Stomach (tissue), 9 donors: Measurements from ENCODE around the gene KRTAP13-2. TPM values are rescaled to one million over a fixed set of nuclear protein-coding genes. Genes with fewer than 3 reads are reported as not detected.

Source experiments
- DNase-seq, 2 donors: peaks; one replicate each; pipeline versions ENCODE4 v3.0.0 to v3.0.0-alpha.2; 2013 to 2019
- H3K27ac ChIP-seq, 5 donors: fragments of 200-600 bp in 4 of 5; sonication (generic) in 4 of 5; one replicate each; pipeline ENCODE4 v1.5.1; 2013 to 2019; ENCODE audit warnings: mild to moderate bottlenecking in 1 of 5, moderate library complexity in 1 of 5
- H3K27me3 ChIP-seq, 3 donors: fragments of 200-600 bp; sonication (generic); one replicate each; pipeline ENCODE4 v1.5.1; 2017 to 2019; ENCODE audit warnings: mixed run types in 1 of 3
- H3K36me3 ChIP-seq, 4 donors: fragments of 200-600 bp; sonication (generic); 1 replicate in 3 of 4; 2 replicates in 1 of 4; pipeline ENCODE4 v1.5.1; 2016 to 2019
- H3K4me1 ChIP-seq, 4 donors: fragments of 200-600 bp; sonication (generic); one replicate each; pipeline ENCODE4 v1.5.1; 2016 to 2019
- H3K4me3 ChIP-seq, 4 donors: fragments of 200-600 bp; sonication (generic) in 3 of 4; one replicate each; pipeline ENCODE4 v1.5.1; 2016 to 2019; ENCODE audit warnings: mild to moderate bottlenecking in 1 of 4
- H3K9me3 ChIP-seq, 4 donors: fragments of 200-600 bp; sonication (generic); one replicate each; pipeline ENCODE4 v1.5.1; 2016 to 2019
- EP300 ChIP-seq: sonication (generic); formaldehyde crosslinking; IDR thresholded peaks from one replicate; pipeline ENCODE4 v1.6.1; 2017; ENCODE audit warnings: antibody characterized with exemption
- POLR2A ChIP-seq, 4 donors: fragments of 450-650 bp; IDR thresholded peaks; one replicate each; pipeline ENCODE4 v1.6.1; 2016; ENCODE audit warnings: antibody characterized with exemption in 4 of 4, control low read depth in 2 of 4, mild to moderate bottlenecking in 1 of 4, moderate library complexity in 1 of 4
- POLR2AphosphoS5 ChIP-seq, 3 donors: sonication (generic); formaldehyde crosslinking; IDR thresholded peaks; one replicate each; pipeline ENCODE4 v1.6.1; 2016; ENCODE audit warnings: antibody characterized with exemption in 3 of 3
- WGBS, 5 donors: extraction: QIAGEN DNeasy Blood & Tissue Kit in 3 of 5; methylation state at CpG; one replicate each; pipeline versions ENCODE4 v1.1.5 to v1.1.7; 2013 to 2018; 5-methylcytosine and 5-hydroxymethylcytosine counted together
- intact Hi-C: fragments of 100-400 bp; cut with DNase I; formaldehyde crosslinking; loops from one replicate; pipeline ENCODE4 v1.15.1; 2023; ENCODE audit warnings: low total_unique reads
- polyA plus RNA-seq, 3 donors: library from polyadenylated mRNA; stranded (reverse); fragments of 200-250 nt; gene quantifications; one replicate each; pipeline ENCODE4 v1.2.3, GENCODE V29; 2013
- total RNA-seq, 5 donors: library from RNA; depleted of rRNA; stranded (reverse); fragments of >200 nt; gene quantifications; one replicate each; pipeline versions ENCODE4 v1.1.0 to v1.2.3, GENCODE V29; 2014 to 2016
- TF ChIP-seq, protein P1 (sequence below), 7 experiments: fragments of 450-650 bp in 4 of 7; fragments of 200-600 bp in 3 of 7; sonication (generic) in 3 of 7; IDR thresholded peaks; one replicate each; pipeline ENCODE4 v1.5.1; 2016 to 2019; ENCODE audit warnings: antibody characterized with exemption in 7 of 7, control low read depth in 2 of 7, mild to moderate bottlenecking in 1 of 7
- donor health status: healthy with polysubstance abuse.
- donor health status: Bipolar disorder and iron deficiency.
- donor health status: healthy.

KRTAP13-2 gene
- total and polyA plus RNA-seq, 8 donors, result not detected

DNA sequence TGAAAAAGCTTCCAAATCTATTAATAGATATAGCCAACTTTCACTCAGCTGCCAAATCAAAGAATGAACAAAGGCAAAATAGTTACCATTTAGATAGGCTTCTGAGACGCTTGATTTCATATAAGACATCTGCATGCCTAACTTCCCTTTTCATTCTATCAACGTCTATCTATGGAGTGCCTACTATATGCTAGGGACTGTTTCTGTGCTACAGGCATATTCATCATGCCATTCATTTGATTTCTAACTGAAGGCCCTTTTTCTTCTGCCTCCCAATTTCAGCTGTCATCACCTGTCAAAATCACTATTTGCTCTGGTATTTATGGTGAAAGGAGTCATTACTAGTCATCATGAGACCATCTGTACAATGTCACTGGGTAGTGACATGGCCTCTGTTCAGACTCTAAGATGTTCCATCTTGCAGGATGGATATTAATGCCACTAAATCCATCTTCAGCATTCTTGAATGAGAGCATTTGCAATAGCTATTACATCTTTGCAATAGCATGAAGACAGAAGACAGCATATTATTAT lies 19.5 kb upstream of the KRTAP13-2 start:
- Histone ChIP-seq H3K4me3 (no peak overlapping the region), H3K36me3 (no peaks in the 10 kb centered on the region), H3K27ac (no peak overlapping the region), H3K27me3 (no peaks in the 10 kb centered on the region), H3K9me3 (peaks cover 0 to 17% (median 10%) of the 10 kb centered on the region in 4 donors), H3K4me1 (no peaks in the 10 kb centered on the region)
- no peak for TF ChIP-seq POLR2AphosphoS5 (IDR thresholded peaks at IDR 0.05)
- TF ChIP-seq EP300, result no peak
- no peak for TF ChIP-seq POLR2A (IDR thresholded peaks at IDR 0.05)
- TF ChIP-seq, protein P1, sequence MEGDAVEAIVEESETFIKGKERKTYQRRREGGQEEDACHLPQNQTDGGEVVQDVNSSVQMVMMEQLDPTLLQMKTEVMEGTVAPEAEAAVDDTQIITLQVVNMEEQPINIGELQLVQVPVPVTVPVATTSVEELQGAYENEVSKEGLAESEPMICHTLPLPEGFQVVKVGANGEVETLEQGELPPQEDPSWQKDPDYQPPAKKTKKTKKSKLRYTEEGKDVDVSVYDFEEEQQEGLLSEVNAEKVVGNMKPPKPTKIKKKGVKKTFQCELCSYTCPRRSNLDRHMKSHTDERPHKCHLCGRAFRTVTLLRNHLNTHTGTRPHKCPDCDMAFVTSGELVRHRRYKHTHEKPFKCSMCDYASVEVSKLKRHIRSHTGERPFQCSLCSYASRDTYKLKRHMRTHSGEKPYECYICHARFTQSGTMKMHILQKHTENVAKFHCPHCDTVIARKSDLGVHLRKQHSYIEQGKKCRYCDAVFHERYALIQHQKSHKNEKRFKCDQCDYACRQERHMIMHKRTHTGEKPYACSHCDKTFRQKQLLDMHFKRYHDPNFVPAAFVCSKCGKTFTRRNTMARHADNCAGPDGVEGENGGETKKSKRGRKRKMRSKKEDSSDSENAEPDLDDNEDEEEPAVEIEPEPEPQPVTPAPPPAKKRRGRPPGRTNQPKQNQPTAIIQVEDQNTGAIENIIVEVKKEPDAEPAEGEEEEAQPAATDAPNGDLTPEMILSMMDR (IDR thresholded peaks at IDR 0.05), result no peak
- 56 to 68% (median 68%) methylated on average over 2 of the region's 2 CpGs for WGBS, 5 donors
- intact Hi-C loops, result no loop called here
- no peak for DNase-seq

DNA sequence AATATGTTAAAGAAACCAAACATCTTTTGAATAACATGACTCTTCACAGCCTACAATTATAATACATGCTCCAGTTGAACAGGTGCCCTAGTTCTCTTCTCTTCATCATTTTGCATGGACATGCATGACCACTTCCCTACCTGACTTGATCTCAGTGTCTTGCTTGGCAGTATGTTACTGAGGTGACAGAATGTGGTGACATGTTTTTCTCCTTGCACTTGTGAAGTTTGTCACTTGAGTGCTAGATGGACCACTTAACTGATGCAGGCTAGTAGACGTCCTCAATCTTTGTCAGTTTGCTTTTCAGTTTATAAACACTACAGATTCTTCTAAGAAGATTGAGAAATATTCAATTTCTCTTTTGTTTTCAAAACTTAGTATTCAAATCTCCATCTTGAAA lies 10.1 kb upstream of the KRTAP13-2 start:
- Histone ChIP-seq H3K9me3 (peaks cover 0 to 4% (median 0%) of the 10 kb centered on the region in 4 donors), H3K4me3 (no peak overlapping the region), H3K27ac (no peak overlapping the region), H3K27me3 (no peaks in the 10 kb centered on the region), H3K4me1 (no peaks in the 10 kb centered on the region), H3K36me3 (no peaks in the 10 kb centered on the region)
- no peak for DNase-seq
- intact Hi-C loops, result no loop called here
- TF ChIP-seq EP300, result no peak
- TF ChIP-seq POLR2AphosphoS5 (IDR thresholded peaks at IDR 0.05), result no peak
- 29 to 44% (median 35%) methylated on average over 1 of the region's 1 CpG for WGBS, 5 donors

DNA sequence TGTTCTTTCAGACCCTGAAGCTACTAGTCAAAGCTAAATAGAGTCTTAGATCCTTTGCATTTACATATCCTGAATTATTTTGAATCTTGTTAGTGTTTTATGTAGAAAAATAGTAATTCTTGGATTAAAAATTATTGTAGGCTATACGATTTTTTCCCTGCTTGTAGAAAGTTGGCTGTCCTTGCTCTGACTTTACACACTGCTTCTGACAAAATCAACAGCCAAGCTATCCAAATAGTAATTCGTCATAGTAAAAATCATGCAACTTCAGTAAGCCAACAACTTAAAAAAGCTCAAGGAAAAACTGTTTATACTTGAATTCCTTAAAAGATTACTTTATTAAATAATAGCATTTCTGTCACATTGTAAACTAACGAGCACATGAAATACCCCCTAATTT lies 16.2 kb downstream of the KRTAP13-2 start:
- Histone ChIP-seq H3K36me3 (no peaks in the 10 kb centered on the region), H3K27ac (no peak overlapping the region), H3K4me1 (no peaks in the 10 kb centered on the region), H3K27me3 (no peaks in the 10 kb centered on the region), H3K4me3 (no peak overlapping the region), H3K9me3 (no peaks in the 10 kb centered on the region)
- TF ChIP-seq POLR2A (IDR thresholded peaks at IDR 0.05), result no peak
- TF ChIP-seq EP300, result no peak
- TF ChIP-seq POLR2AphosphoS5 (IDR thresholded peaks at IDR 0.05), result no peak
- TF ChIP-seq, protein P1 (IDR thresholded peaks at IDR 0.05), result no peak
- 43 to 53% (median 51%) methylated on average over 3 of the region's 3 CpGs for WGBS, 5 donors
- intact Hi-C loops, result no loop called here
- DNase-seq, result no peak

DNA sequence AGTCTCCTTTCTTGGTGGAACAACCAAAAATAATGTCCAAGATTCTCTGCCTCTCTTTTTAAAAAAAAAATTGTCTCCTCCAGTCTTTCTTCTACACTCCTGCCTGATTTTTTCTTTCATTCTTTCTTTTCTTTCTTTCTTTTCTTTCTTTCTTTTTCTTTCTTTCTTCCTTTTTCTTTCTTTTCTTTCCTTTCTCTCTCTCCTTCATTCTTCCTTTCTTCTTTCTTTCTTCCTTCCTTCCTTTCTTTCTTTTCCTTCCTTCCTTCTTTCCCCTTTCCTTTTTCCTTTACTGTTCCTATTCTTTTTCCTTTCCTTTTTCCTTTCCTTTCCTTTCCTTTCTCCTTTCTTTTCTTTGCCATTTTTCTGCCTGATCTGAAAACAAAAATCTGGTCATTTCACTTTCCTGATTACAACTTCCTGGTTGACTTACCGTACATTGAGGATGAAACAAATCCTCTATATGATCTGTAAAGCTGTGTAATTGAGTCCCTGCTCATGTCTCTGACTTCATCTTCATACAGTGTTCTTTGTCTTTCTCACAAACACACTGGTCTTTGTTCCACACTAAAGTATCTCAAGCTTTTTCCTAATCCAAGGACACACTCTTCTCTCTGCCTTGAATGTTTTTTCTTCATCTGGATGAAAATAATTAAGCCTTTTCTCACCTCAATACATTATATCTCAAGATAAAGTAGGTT lies 17.6 kb downstream of the KRTAP13-2 start:
- no peaks in the 10 kb centered on the region for H3K36me3 ChIP-seq
- intact Hi-C loops, result no loop called here
- TF ChIP-seq, protein P1 (IDR thresholded peaks at IDR 0.05), result no peak
- TF ChIP-seq POLR2AphosphoS5 (IDR thresholded peaks at IDR 0.05) (no peak), EP300 (no peak), POLR2A (IDR thresholded peaks at IDR 0.05) (no peak)
- H3K27ac ChIP-seq, result no peak overlapping the region
- no peak overlapping the region for H3K4me3 ChIP-seq
- DNase-seq, result no peak
- H3K9me3 ChIP-seq, result no peaks in the 10 kb centered on the region
- 74 to 87% (median 82%) methylated on average over 1 of the region's 1 CpG for whole genome bisulfite sequencing, 5 donors
- no peaks in the 10 kb centered on the region for H3K27me3 ChIP-seq
- no peaks in the 10 kb centered on the region for H3K4me1 ChIP-seq

DNA sequence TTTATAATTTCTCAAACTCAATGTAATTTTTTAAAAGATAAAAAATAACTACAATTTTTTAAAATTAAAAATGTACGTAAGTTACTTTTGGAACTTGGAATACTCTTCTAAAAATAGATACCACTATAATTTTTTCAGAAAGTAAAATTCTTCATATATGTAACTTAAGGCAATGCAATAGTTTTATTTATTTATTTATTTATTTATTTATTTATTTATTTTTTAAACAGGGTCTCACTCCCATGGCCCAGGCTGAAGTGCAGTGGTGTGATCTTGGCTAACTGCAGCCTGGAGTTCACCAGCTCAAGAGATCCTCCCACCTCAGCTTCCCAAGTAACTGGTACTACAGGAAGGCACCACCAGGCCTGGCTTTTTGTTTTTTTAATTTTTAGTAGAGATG lies 20.5 kb downstream of the KRTAP13-2 start:
- Histone ChIP-seq H3K27me3 (no peaks in the 10 kb centered on the region), H3K4me3 (no peak overlapping the region), H3K27ac (no peak overlapping the region), H3K36me3 (no peaks in the 10 kb centered on the region), H3K4me1 (no peaks in the 10 kb centered on the region), H3K9me3 (no peaks in the 10 kb centered on the region)
- DNase-seq, result no peak
- WGBS, 5 donors, result 93 to 99% (median 97%) methylated on average over 1 of the region's 1 CpG
- intact Hi-C loops, result no loop called here
- no peak for TF ChIP-seq POLR2AphosphoS5 (IDR thresholded peaks at IDR 0.05)
- no peak for TF ChIP-seq EP300
- TF ChIP-seq, protein P1 (IDR thresholded peaks at IDR 0.05), result no peak
- no peak for TF ChIP-seq POLR2A (IDR thresholded peaks at IDR 0.05)
